OCI-LY7 (cell line): ENCODE measurements around the gene KIF3A. TPM values are rescaled to one million over a fixed set of nuclear protein-coding genes. Genes with fewer than 3 reads are reported as not detected.

Experiments used
- BruUV-seq: library from RNA; stranded (reverse); fragments of 400-500 nt; replicated peaks from 2 replicates; lab custom pipeline; 2021; lab: Mats Ljungman, UMichigan
- CTCF ChIA-PET: fragments of 300-600 bp; sonication (Branson Sonifier 250); formaldehyde crosslinking; loops from one replicate; lab custom pipeline; 2022; ENCODE audit warnings: antibody characterized with exemption; ENCODE audit not compliant: unreplicated experiment; lab: Charles Lee
- POLR2A ChIA-PET: fragments of 300-600 bp; sonication (Branson Sonifier 250); formaldehyde crosslinking; loops from one replicate; lab custom pipeline; 2022; ENCODE audit warnings: antibody characterized with exemption; lab: Charles Lee
- DNase-seq: peaks from one replicate; pipeline ENCODE4 v3.0.0-alpha.2; 2015; ENCODE audit warnings: low spot score
- H2AFZ ChIP-seq: fragments of 200-600 bp; sonication (generic), shearing (Covaris generic); 2 replicates; pipeline ENCODE4 v1.6.1; 2014; ENCODE audit warnings: mild to moderate bottlenecking, antibody characterized with exemption, low read length, moderate library complexity
- H3K27ac ChIP-seq: fragments of 200-600 bp; sonication (generic); 2 replicates; pipeline ENCODE4 v1.5.1; 2014; ENCODE audit warnings: mixed run types, low read depth, mild to moderate bottlenecking, moderate library complexity, low read length, inconsistent platforms; ENCODE audit not compliant: poor library complexity, severe bottlenecking
- H3K36me3 ChIP-seq: fragments of 200-600 bp; sonication (generic); 2 replicates; pipeline ENCODE4 v1.6.1; 2014; ENCODE audit warnings: mild to moderate bottlenecking, antibody characterized with exemption, low read length, moderate library complexity, mixed read lengths; ENCODE audit not compliant: insufficient read depth
- H3K4me1 ChIP-seq: fragments of 200-600 bp; sonication (generic); 2 replicates; pipeline ENCODE4 v1.5.1; 2014; ENCODE audit warnings: mild to moderate bottlenecking, low read length; ENCODE audit not compliant: insufficient read depth, poor library complexity, severe bottlenecking
- H3K4me2 ChIP-seq: fragments of 200-600 bp; sonication (generic); 2 replicates; pipeline ENCODE4 v1.6.1; 2014; ENCODE audit warnings: mild to moderate bottlenecking, low read length
- H3K4me3 ChIP-seq: fragments of 200-600 bp; sonication (generic); 2 replicates; pipeline ENCODE4 v1.5.1; 2014; ENCODE audit warnings: mild to moderate bottlenecking, low read depth, low read length; ENCODE audit not compliant: poor library complexity, severe bottlenecking
- H3K79me2 ChIP-seq: fragments of 200-600 bp; sonication (generic); 2 replicates; pipeline ENCODE4 v1.6.1; 2016; ENCODE audit warnings: low read depth, mild to moderate bottlenecking, low read length, moderate library complexity, mixed read lengths; ENCODE audit not compliant: insufficient read depth
- H3K9me2 ChIP-seq: fragments of 200-600 bp; sonication (generic); 2 replicates; pipeline ENCODE4 v1.6.1; 2016; ENCODE audit warnings: mild to moderate bottlenecking, low read length, mixed read lengths; ENCODE audit not compliant: insufficient read depth
- H3K9me3 ChIP-seq: fragments of 200-600 bp; sonication (generic); 2 replicates; pipeline ENCODE4 v1.6.1; 2014; ENCODE audit warnings: mild to moderate bottlenecking, mixed run types, low read length, mixed read lengths
- H4K20me1 ChIP-seq: fragments of 200-600 bp; sonication (generic); 2 replicates; pipeline ENCODE4 v1.6.1; 2014; ENCODE audit warnings: mild to moderate bottlenecking, antibody characterized with exemption, low read length, moderate library complexity, mixed read lengths; ENCODE audit not compliant: insufficient read depth
- EZH2phosphoT487 ChIP-seq: fragments of 200-600 bp; sonication (generic); IDR thresholded peaks from 2 replicates; pipeline ENCODE4 v1.6.1; 2018; ENCODE audit warnings: low read depth, borderline replicate concordance, mild to moderate bottlenecking, mixed run types, antibody characterized with exemption, low read length, moderate library complexity, mixed read lengths
- intact Hi-C: fragments of 100-400 bp; cut with micrococcal nuclease; formaldehyde crosslinking; loops from one replicate; pipeline ENCODE4 v1.10.0; 2022; ENCODE audit not compliant: unreplicated experiment
- total RNA-seq, 2 experiments: library from RNA; depleted of rRNA in 1 of 2; stranded (reverse); fragments of >200 nt in 1 of 2; shearing (Covaris generic) in 1 of 2; gene quantifications; 2 replicates each; pipeline ENCODE4 v1.2.3, GENCODE V29; 2014 to 2022
- TF ChIP-seq, protein P1 (sequence below): fragments of 200-600 bp; sonication (generic); conservative IDR thresholded peaks from 2 replicates; pipeline ENCODE4 v1.5.1; 2014; ENCODE audit warnings: mild to moderate bottlenecking, antibody characterized with exemption, low read length, moderate library complexity, mixed read lengths

KIF3A gene
- total RNA-seq, 2 experiments from 2014 or later = 6.7 to 14.2 TPM

GRCh38 chr5:132754947-132755346 is 17.6 kb upstream of the KIF3A start:
- BruUV-seq = no TSS peak

GRCh38 chr5:132754111-132754510 is 16.8 kb upstream of the KIF3A start:
- intact Hi-C loops = no loop called here
- Histone ChIP-seq H3K4me2 (no peak overlapping the region), H3K4me3 (no peak overlapping the region), H3K79me2 (no peaks in the 10 kb centered on the region), H3K36me3 (no peaks in the 10 kb centered on the region), H3K9me2 (no peaks in the 10 kb centered on the region), H3K27ac (no peak overlapping the region), H4K20me1 (no peaks in the 10 kb centered on the region), H3K4me1 (no peaks in the 10 kb centered on the region), H2AFZ (no peak overlapping the region), H3K9me3 (no peaks in the 10 kb centered on the region)
- BruUV-seq = no TSS peak
- CTCF ChIA-PET = no interaction called here
- TF ChIP-seq, protein P1, sequence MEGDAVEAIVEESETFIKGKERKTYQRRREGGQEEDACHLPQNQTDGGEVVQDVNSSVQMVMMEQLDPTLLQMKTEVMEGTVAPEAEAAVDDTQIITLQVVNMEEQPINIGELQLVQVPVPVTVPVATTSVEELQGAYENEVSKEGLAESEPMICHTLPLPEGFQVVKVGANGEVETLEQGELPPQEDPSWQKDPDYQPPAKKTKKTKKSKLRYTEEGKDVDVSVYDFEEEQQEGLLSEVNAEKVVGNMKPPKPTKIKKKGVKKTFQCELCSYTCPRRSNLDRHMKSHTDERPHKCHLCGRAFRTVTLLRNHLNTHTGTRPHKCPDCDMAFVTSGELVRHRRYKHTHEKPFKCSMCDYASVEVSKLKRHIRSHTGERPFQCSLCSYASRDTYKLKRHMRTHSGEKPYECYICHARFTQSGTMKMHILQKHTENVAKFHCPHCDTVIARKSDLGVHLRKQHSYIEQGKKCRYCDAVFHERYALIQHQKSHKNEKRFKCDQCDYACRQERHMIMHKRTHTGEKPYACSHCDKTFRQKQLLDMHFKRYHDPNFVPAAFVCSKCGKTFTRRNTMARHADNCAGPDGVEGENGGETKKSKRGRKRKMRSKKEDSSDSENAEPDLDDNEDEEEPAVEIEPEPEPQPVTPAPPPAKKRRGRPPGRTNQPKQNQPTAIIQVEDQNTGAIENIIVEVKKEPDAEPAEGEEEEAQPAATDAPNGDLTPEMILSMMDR = no peak
- TF ChIP-seq EZH2phosphoT487 = no peak
- POLR2A ChIA-PET = interaction anchor here (0.6 kb wide), 1 partner anchor 969 kb away, joined by 6 read pairs; no protein-coding TSS in a partner anchor
- no peak for DNase-seq

More at GRCh38 chr5:132754947-132755346, 17.6 kb upstream of the KIF3A start:
- Histone ChIP-seq H3K79me2 (no peaks in the 10 kb centered on the region), H3K4me2 (no peak overlapping the region), H4K20me1 (no peaks in the 10 kb centered on the region), H3K9me2 (no peaks in the 10 kb centered on the region), H3K4me1 (no peaks in the 10 kb centered on the region), H3K36me3 (no peaks in the 10 kb centered on the region), H3K27ac (no peak overlapping the region), H2AFZ (no peak overlapping the region), H3K9me3 (no peaks in the 10 kb centered on the region), H3K4me3 (no peak overlapping the region)
- TF ChIP-seq, protein P1 = peak; percentile 32; the same call in 1 of the 2 replicates
- TF ChIP-seq EZH2phosphoT487 = no peak
- ChIA-PET CTCF (interaction anchor here (1.1 kb wide), 1 partner anchor 13 kb away, joined by 3 read pairs; no protein-coding TSS in a partner anchor), POLR2A (interaction anchor here (0.6 to 0.9 kb wide), 2 partner anchors 18 to 521 kb away, joined by 3 read pairs; no protein-coding TSS in a partner anchor)
- intact Hi-C loops = no loop called here
- no peak for DNase-seq

DNA sequence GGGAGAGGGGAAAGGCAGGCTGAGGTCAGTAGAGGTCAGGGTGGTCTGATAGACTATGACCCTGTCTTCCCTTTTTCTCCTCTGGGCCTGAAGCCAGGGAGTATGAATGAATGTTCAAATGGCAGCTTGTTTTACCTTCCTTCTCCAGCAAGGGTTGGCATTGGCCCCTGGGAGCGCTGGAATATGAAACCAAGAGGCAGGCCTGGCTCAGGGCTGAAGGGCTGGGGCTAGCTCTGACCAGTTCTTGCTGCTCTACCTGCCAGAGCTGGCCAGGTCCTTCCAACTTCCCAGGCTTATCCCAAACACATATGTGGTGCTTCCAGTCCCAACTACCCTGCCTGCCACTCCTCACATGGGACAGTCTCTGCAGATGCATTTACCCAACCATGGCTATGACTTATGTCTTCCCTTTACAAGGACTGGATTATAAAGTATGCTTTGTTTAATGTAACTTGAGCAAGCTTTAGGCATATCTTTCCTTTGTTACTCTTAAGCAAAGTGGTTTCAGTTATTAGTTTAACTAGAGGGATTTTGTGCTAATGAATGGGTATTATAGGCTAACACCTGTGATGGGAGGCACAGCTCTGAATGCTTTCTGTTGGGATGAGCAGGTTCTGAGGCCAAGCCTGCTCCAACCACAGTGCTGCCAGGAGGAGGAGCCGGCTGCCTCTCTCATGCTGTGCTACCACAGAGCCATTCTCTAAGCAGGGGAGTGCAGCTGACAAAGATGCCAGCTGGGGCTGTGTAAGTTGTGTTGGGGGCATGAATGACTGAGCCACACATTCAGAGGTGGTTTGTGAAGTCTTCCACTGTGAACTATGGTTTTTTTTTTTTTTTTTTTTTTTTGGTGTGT is 16.0 kb upstream of the KIF3A start:
- no peaks in the 10 kb centered on the region for H3K9me3 ChIP-seq
- no peak overlapping the region for H3K4me2 ChIP-seq
- H3K4me3 ChIP-seq = no peak overlapping the region
- CTCF ChIA-PET = no interaction called here
- no peak overlapping the region for H3K27ac ChIP-seq
- H3K9me2 ChIP-seq = no peaks in the 10 kb centered on the region
- H3K4me1 ChIP-seq = no peaks in the 10 kb centered on the region
- intact Hi-C loops = no loop called here
- no peaks in the 10 kb centered on the region for H3K36me3 ChIP-seq
- H4K20me1 ChIP-seq = no peaks in the 10 kb centered on the region
- DNase-seq = no peak
- POLR2A ChIA-PET = interaction anchor here (0.6 kb wide), 1 partner anchor 969 kb away, joined by 6 read pairs; no protein-coding TSS in a partner anchor
- H3K79me2 ChIP-seq = no peaks in the 10 kb centered on the region
- no TSS peak for BruUV-seq
- no peak overlapping the region for H2AFZ ChIP-seq
- no peak for TF ChIP-seq EZH2phosphoT487
- TF ChIP-seq, protein P1 = 0 out of 2 replicates have a peak, but pooled peaks have one; percentile 16
